ENCODE measurements around the gene MRM2.

MRM2 gene

GRCh38 chr7:2274666-2275065 is 32.7 kb upstream of the MRM2 start:
- no peak overlapping the region for H3K27ac ChIP-seq
- no peak for TF ChIP-seq CTCF (conservative IDR thresholded peaks at IDR 0.05)

- no peak for TF ChIP-seq CTCF (conservative IDR thresholded peaks at IDR 0.05)
Measured at GRCh38 chr7:2273866-2274265, 31.9 kb upstream of the MRM2 start.

GRCh38 chr7:2272031-2272430 is 30.0 kb upstream of the MRM2 start:
- no peak for TF ChIP-seq CTCF (conservative IDR thresholded peaks at IDR 0.05)
- no peak overlapping the region for H3K27ac ChIP-seq

More at GRCh38 chr7:2273866-2274265, 31.9 kb upstream of the MRM2 start:
- no peak overlapping the region for H3K27ac ChIP-seq

GRCh38 chr7:2271273-2272026 is 29.4 kb upstream of the MRM2 start:
- H3K27ac ChIP-seq = no peak overlapping the region
- TF ChIP-seq CTCF (conservative IDR thresholded peaks at IDR 0.05) = no peak

GRCh38 chr7:2270495-2270894 is 28.5 kb upstream of the MRM2 start:
- H3K27ac ChIP-seq = no peak overlapping the region
- TF ChIP-seq CTCF (conservative IDR thresholded peaks at IDR 0.05) = no peak

- no peak for TF ChIP-seq CTCF (conservative IDR thresholded peaks at IDR 0.05)
- peak overlapping the region; percentile 32 for H3K27ac ChIP-seq
Measured at GRCh38 chr7:2269991-2270460, 28.0 kb upstream of the MRM2 start.

- peak overlapping the region; percentile 32 for H3K27ac ChIP-seq
Measured at GRCh38 chr7:2269089-2269990, 27.3 kb upstream of the MRM2 start.
